K562 (cell line): ENCODE data around the gene VAC14. TPM values are rescaled to one million over a fixed set of nuclear protein-coding genes. Genes with fewer than 3 reads are reported as not detected.

Experiments used
- ATAC-seq: fragments of 200-7000 bp; cut with Tn5 transposase; 3 replicates; pipeline ENCODE4 v1.9.1; 2020; ENCODE audit warnings: moderate library complexity
- BruUV-seq: library from RNA; stranded (reverse); fragments of 400-500 nt; replicated peaks from 2 replicates; lab custom pipeline; 2021; lab: Mats Ljungman, UMichigan
- CTCF ChIA-PET: fragments of 300-600 bp; formaldehyde crosslinking; extraction: SDS; loops from one replicate; lab custom pipeline; 2021; ENCODE audit warnings: low intra/inter-chr PET ratio; lab: Yijun Ruan, JAX
- POLR2A ChIA-PET: fragments of 300-600, 350-650 bp; sonication (Branson Sonifier 250); formaldehyde crosslinking; extraction: SDS; loops from one replicate; lab custom pipeline; 2021; ENCODE audit warnings: antibody characterized with exemption, inconsistent platforms; lab: Yijun Ruan, JAX
- DNase-seq, 4 experiments: peaks; one replicate each; pipeline versions ENCODE4 v3.0.0 to v3.0.0-alpha.2; 2011 to 2018; ENCODE audit warnings: low spot score in 3 of 4, mixed read lengths in 3 of 4; ENCODE audit errors: extremely low read depth in 1 of 4
- FAIRE-seq: peaks from 2 replicates; lab custom pipeline; 2011; peaks lifted over from hg19 to GRCh38; lab: Jason Lieb, UNC
- H2AFZ ChIP-seq: 2 replicates; pipeline ENCODE4 v1.6.0; 2011; ENCODE audit warnings: low read depth, low read length, control low read depth, inconsistent platforms
- H3K27ac ChIP-seq: fragments of 200-600 bp; 3 replicates; pipeline ENCODE4 v1.8.0; 2011; ENCODE audit warnings: low read depth, mild to moderate bottlenecking, control low read depth, inconsistent platforms, low read length, moderate library complexity, mixed read lengths; ENCODE audit errors: extremely low read depth
- H3K27me3 ChIP-seq, 2 experiments: fragments of 300-600 bp in 1 of 2; 2 replicates in 1 of 2; 3 replicates in 1 of 2; pipeline versions ENCODE4 v1.6.0 to v1.8.0; 2011; ENCODE audit warnings: inconsistent platforms in 2 of 2, low read length in 2 of 2, mild to moderate bottlenecking in 1 of 2, mixed read lengths in 1 of 2, moderate library complexity in 1 of 2; ENCODE audit not compliant: control insufficient read depth in 2 of 2, insufficient read depth in 2 of 2
- H3K36me3 ChIP-seq: fragments of 300-600 bp; 3 replicates; pipeline ENCODE4 v1.8.0; 2011; ENCODE audit warnings: mild to moderate bottlenecking, low read length, inconsistent platforms; ENCODE audit not compliant: control insufficient read depth, insufficient read depth
- H3K4me1 ChIP-seq, 2 experiments: fragments of 200-600 bp in 1 of 2; replicated peaks in 1 of 2; 2 replicates in 1 of 2; 3 replicates in 1 of 2; pipeline versions ENCODE4 v1.5.1 to v1.8.0; 2011; ENCODE audit warnings: inconsistent platforms in 2 of 2, low read length in 2 of 2, mild to moderate bottlenecking in 1 of 2, mixed read lengths in 1 of 2, moderate library complexity in 1 of 2; ENCODE audit not compliant: control insufficient read depth in 2 of 2, insufficient read depth in 2 of 2
- H3K4me2 ChIP-seq: 2 replicates; pipeline ENCODE4 v1.6.1; 2011; ENCODE audit warnings: low read length, control low read depth, inconsistent platforms, mixed read lengths; ENCODE audit not compliant: insufficient read depth
- H3K4me3 ChIP-seq: fragments of 200-600 bp; sonication (generic), shearing (Covaris generic); 2 replicates; pipeline ENCODE4 v1.5.1; 2016; ENCODE audit warnings: control low read depth, inconsistent platforms
- H3K79me2 ChIP-seq: fragments of 200-600 bp; 3 replicates; pipeline ENCODE4 v1.8.0; 2011; ENCODE audit warnings: low read length, inconsistent platforms; ENCODE audit not compliant: control insufficient read depth, insufficient read depth
- H3K9ac ChIP-seq, 2 experiments: 2 replicates each; pipeline versions ENCODE4 v1.6.0 to v1.6.1; 2011; ENCODE audit warnings: low read depth in 2 of 2, low read length in 2 of 2, control low read depth in 1 of 2, inconsistent platforms in 1 of 2, mild to moderate bottlenecking in 1 of 2, mixed read lengths in 1 of 2; ENCODE audit not compliant: insufficient read depth in 1 of 2
- H3K9me1 ChIP-seq: one replicate; pipeline ENCODE4 v1.6.0; 2011; ENCODE audit warnings: inconsistent platforms, mild to moderate bottlenecking, low read length, moderate library complexity; ENCODE audit not compliant: control insufficient read depth, insufficient read depth
- H3K9me3 ChIP-seq: replicated peaks from 2 replicates; pipeline ENCODE4 v1.5.1; 2011; ENCODE audit warnings: low read depth, low read length, inconsistent platforms; ENCODE audit not compliant: control insufficient read depth, insufficient read depth
- H4K20me1 ChIP-seq: replicated peaks from 2 replicates; pipeline ENCODE4 v1.6.1; 2011; ENCODE audit warnings: low read length, inconsistent platforms, mixed read lengths; ENCODE audit not compliant: control insufficient read depth, insufficient read depth
- ARID2 ChIP-seq: fragments of 450-650 bp; IDR thresholded peaks from 2 replicates; pipeline ENCODE4 v1.6.1; 2017; ENCODE audit warnings: antibody characterized with exemption, mild to moderate bottlenecking
- HMBOX1 ChIP-seq: sonication (generic); IDR thresholded peaks from 2 replicates; pipeline ENCODE4 v1.6.1; 2016
- HNRNPL ChIP-seq: fragments of 200-400 bp; formaldehyde crosslinking; IDR thresholded peaks from 2 replicates; pipeline ENCODE4 v1.6.1; 2017; ENCODE audit warnings: low read depth, mild to moderate bottlenecking, low read length
- NR0B1 ChIP-seq: fragments of 450-650 bp; IDR thresholded peaks from one replicate; pipeline ENCODE4 v1.6.1; 2018; ENCODE audit warnings: mild to moderate bottlenecking, moderate library complexity; ENCODE audit not compliant: partially characterized antibody
- NR1H2 ChIP-seq: sonication (generic); formaldehyde crosslinking; IDR thresholded peaks from 2 replicates; pipeline ENCODE4 v1.4.0; 2020; ENCODE audit warnings: mild to moderate bottlenecking, missing genetic modification reagents
- NUFIP1 ChIP-seq: fragments of 450-650 bp; IDR thresholded peaks from 2 replicates; pipeline ENCODE4 v1.6.1; 2018; ENCODE audit not compliant: partially characterized antibody
- ZNF232 ChIP-seq: sonication (generic); formaldehyde crosslinking; IDR thresholded peaks from 2 replicates; pipeline ENCODE4 v1.8.0; 2022; ENCODE audit warnings: mild to moderate bottlenecking, missing genetic modification reagents
- WGBS: fragments of 100-300 bp; shearing (Covaris generic); methylation state at CpG from one replicate; pipeline ENCODE4 v1.1.6; 2016; ENCODE audit warnings: low coverage, mixed read lengths; ENCODE audit not compliant: insufficient coverage; ENCODE audit errors: missing lambda C conversion rate; 5-methylcytosine and 5-hydroxymethylcytosine counted together
- in situ Hi-C: fragments of 300-500 bp; cut with MboI; formaldehyde crosslinking; loops from 4 replicates; pipeline ENCODE4 v1.15.0; 2018; ENCODE audit warnings: inconsistent platforms, mixed read lengths
- intact Hi-C: fragments of 100-400 bp; cut with micrococcal nuclease; formaldehyde crosslinking; loops from 2 replicates; pipeline ENCODE4 v1.14.2; 2022
- polyA plus RNA-seq, 8 experiments: library from polyadenylated mRNA; depleted of rRNA in 4 of 8; stranded (reverse) in 5 of 8; unstranded in 3 of 8; fragments of >200 nt; fragmentation: Nextera tagmentation in 2 of 8; fragmentation: Illumina TruSeq in 1 of 8; extraction: Ambion mirVana in 2 of 8; extraction: Trizol in 1 of 8; gene quantifications; 2 replicates each; pipeline versions ENCODE4 v1.2.1 to v1.2.3, GENCODE V29; 2011 to 2014; ENCODE audit warnings: inconsistent platforms in 1 of 8, missing spikeins in 1 of 8
- total RNA-seq, 7 experiments: library from RNA; depleted of rRNA in 6 of 7; stranded (reverse); fragments of >200 nt in 6 of 7; fragmentation: Illumina TruSeq in 2 of 7; extraction: Trizol in 2 of 7; gene quantifications; 2 replicates each; pipeline versions ENCODE4 v1.2.1 to v1.2.3, GENCODE V29; 2011 to 2021; ENCODE audit warnings: low replicate concordance in 1 of 7
- TF ChIP-seq, protein P1 (sequence below): sonication (generic); formaldehyde crosslinking; IDR thresholded peaks from 2 replicates; pipeline ENCODE4 v1.8.0; 2022; ENCODE audit warnings: mild to moderate bottlenecking, low read depth, missing genetic modification reagents
- TF ChIP-seq, protein P2 (sequence below): fragments of 450-650 bp; IDR thresholded peaks from 2 replicates; pipeline ENCODE4 v1.6.1; 2018; ENCODE audit not compliant: partially characterized antibody
- TF ChIP-seq, protein P3 (sequence below): sonication (generic); formaldehyde crosslinking; IDR thresholded peaks from 2 replicates; pipeline ENCODE4 v1.8.1; 2023; ENCODE audit warnings: mild to moderate bottlenecking, missing genetic modification reagents

The VAC14 gene
- total and polyA plus RNA-seq, 9 of the 15 experiments (the other 6 are each of a cell fraction or from before 2014, with no cell fraction given) = 1.3 to 41.6 (median 26.6) TPM

DNA sequence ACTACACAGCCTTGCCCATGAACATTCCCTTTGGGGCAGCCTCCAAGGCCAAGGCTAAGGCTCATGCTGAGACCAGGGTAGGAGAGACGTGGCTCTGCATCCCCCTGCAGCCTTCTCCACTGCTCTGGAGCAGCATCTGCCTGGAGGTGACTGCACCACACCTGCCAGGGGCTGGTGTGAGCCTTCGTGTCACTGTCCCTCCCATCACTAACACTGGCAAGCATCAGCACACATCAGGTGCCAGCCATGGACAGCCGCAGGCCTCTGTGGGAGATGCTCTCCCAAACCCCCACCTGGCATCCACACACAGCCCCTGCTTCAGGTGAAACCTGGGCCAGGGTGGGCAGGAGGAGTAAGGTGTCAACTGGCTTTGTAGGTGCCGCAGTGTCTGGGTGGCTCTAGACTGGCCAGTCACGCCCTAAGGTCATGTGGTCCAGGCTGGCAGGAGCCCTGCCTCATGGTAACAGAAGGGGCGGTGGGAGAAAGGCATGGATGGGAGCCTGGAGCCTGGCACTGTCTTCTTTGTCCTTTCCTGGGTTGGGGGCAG is 97.0 kb downstream of the VAC14 start:
- intact Hi-C loops (no loop called here), in situ Hi-C loops (no loop called here)
- no peak for TF ChIP-seq NR0B1
- TF ChIP-seq HNRNPL = no peak
- TF ChIP-seq, protein P1, sequence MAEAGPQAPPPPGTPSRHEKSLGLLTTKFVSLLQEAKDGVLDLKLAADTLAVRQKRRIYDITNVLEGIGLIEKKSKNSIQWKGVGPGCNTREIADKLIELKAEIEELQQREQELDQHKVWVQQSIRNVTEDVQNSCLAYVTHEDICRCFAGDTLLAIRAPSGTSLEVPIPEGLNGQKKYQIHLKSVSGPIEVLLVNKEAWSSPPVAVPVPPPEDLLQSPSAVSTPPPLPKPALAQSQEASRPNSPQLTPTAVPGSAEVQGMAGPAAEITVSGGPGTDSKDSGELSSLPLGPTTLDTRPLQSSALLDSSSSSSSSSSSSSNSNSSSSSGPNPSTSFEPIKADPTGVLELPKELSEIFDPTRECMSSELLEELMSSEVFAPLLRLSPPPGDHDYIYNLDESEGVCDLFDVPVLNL (CRISPR knock-in tag) = no peak
- TF ChIP-seq NR1H2 (CRISPR knock-in tag) = no peak
- no peak for TF ChIP-seq HMBOX1
- TF ChIP-seq, protein P2, sequence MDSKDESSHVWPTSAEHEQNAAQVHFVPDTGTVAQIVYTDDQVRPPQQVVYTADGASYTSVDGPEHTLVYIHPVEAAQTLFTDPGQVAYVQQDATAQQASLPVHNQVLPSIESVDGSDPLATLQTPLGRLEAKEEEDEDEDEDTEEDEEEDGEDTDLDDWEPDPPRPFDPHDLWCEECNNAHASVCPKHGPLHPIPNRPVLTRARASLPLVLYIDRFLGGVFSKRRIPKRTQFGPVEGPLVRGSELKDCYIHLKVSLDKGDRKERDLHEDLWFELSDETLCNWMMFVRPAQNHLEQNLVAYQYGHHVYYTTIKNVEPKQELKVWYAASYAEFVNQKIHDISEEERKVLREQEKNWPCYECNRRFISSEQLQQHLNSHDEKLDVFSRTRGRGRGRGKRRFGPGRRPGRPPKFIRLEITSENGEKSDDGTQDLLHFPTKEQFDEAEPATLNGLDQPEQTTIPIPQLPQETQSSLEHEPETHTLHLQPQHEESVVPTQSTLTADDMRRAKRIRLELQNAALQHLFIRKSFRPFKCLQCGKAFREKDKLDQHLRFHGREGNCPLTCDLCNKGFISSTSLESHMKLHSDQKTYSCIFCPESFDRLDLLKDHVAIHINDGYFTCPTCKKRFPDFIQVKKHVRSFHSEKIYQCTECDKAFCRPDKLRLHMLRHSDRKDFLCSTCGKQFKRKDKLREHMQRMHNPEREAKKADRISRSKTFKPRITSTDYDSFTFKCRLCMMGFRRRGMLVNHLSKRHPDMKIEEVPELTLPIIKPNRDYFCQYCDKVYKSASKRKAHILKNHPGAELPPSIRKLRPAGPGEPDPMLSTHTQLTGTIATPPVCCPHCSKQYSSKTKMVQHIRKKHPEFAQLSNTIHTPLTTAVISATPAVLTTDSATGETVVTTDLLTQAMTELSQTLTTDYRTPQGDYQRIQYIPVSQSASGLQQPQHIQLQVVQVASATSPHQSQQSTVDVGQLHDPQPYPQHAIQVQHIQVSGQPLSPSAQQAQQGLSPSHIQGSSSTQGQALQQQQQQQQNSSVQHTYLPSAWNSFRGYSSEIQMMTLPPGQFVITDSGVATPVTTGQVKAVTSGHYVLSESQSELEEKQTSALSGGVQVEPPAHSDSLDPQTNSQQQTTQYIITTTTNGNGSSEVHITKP = no peak
- TF ChIP-seq, protein P3, sequence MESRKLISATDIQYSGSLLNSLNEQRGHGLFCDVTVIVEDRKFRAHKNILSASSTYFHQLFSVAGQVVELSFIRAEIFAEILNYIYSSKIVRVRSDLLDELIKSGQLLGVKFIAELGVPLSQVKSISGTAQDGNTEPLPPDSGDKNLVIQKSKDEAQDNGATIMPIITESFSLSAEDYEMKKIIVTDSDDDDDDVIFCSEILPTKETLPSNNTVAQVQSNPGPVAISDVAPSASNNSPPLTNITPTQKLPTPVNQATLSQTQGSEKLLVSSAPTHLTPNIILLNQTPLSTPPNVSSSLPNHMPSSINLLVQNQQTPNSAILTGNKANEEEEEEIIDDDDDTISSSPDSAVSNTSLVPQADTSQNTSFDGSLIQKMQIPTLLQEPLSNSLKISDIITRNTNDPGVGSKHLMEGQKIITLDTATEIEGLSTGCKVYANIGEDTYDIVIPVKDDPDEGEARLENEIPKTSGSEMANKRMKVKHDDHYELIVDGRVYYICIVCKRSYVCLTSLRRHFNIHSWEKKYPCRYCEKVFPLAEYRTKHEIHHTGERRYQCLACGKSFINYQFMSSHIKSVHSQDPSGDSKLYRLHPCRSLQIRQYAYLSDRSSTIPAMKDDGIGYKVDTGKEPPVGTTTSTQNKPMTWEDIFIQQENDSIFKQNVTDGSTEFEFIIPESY (CRISPR knock-in tag) = no peak
- TF ChIP-seq NUFIP1 = no peak
- TF ChIP-seq ARID2 = no peak
- no peak for TF ChIP-seq ZNF232 (CRISPR knock-in tag)
- FAIRE-seq = no peak
- H3K9me3 ChIP-seq = no peaks in the 10 kb centered on the region
- no TSS peak for BruUV-seq
- no peaks in the 10 kb centered on the region for H3K27me3 ChIP-seq
- peaks cover 4% of the 10 kb centered on the region for H3K9me1 ChIP-seq
- peaks cover 3 to 54% of the 10 kb centered on the region in 2 experiments; a peak in 3 of 5 replicates for H3K4me1 ChIP-seq
- H3K4me3 ChIP-seq = no peak overlapping the region
- no peak for ATAC-seq
- ChIA-PET POLR2A (interaction anchor here (0.6 to 1.2 kb wide), 2 partner anchors 8 to 17 kb away, joined by 3 read pairs; no protein-coding TSS in a partner anchor), CTCF (no interaction called here)
- peak overlapping the region in 1 of 2 experiments; percentile 79; a peak in 2 of 4 replicates for H3K9ac ChIP-seq
- 0 out of 3 replicates have a peak, but pooled peaks cover 5% of the 10 kb centered on the region for H3K36me3 ChIP-seq
- no peak overlapping the region for H3K4me2 ChIP-seq
- WGBS = 84% methylated on average over 6 of the region's 6 CpGs
- no peaks in the 10 kb centered on the region for H3K79me2 ChIP-seq
- H4K20me1 ChIP-seq = no peaks in the 10 kb centered on the region
- no peak for DNase-seq
- H3K27ac ChIP-seq = no peak overlapping the region
- H2AFZ ChIP-seq = no peak overlapping the region
